Midbrain (tissue), 1 donor: Measurements from ENCODE around the gene PIK3C3.
"Not testable (repeated sequence)": the region's sequence is repeated elsewhere in the genome, so short reads cannot be mapped to it uniquely, and the experiment has no call there.

Source experiments
- DNase-seq: peaks from one replicate; lab custom pipeline; 2025; lab: John Stamatoyannopoulos, UW

Gene PIK3C3

DNA sequence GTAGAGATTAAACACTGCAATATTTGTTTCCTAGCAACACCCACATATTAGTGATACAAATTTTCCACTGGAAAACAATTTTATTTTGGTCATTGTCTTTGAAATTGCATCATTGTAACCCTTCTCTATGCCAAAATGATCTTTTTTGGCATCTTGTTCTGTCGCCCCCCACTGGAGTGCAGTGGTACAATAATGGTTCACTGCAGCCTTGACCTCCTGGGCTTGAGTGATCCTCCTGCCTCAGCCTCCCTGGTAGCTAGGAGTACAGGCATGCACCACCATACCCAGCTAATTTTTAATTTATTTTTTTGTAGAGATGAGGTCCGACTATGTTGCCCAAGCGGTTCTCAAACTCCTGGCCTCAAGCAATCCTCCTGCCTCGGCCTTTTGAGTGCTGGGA lies 117.4 kb downstream of the PIK3C3 start:
- DNase-seq: no peak

DNA sequence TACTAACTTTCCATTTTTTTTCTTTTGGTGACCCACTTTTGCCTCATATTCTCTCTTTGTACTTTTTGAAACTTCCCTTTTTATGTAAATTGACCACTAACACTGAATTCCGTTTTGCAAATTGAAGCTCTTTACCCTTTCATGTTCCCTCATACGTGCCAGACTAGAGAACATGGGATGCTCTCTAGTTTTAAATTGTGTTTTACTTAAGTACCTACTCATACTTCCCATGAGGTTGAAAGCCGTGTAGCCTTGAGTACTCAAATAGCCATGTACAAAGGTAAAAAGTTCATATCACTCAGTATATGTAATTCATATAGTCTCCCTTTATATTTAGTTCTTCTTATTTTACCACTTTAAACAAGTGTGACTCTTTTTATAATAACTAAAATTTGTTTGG lies 119.7 kb downstream of the PIK3C3 start:
- no peak for DNase-seq

DNA sequence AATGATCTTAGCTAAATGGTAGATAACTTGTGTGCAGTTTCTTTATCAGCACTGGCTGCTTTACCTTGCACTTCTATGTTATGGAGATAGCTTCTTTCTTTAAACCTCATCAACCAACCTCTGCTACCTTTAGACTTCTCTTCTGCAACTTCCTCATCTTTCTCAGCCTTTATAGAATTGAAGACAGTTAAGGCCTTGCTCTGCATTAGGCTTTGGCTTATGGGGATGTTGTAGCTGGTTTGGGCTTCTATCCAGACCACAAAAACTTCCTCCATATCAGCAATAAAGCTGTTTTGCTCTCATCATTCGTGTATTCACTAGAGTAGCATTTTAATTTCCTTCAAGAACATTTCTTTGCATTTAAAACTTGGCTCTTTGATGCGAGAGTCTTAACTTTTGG lies 123.7 kb downstream of the PIK3C3 start:
- DNase-seq: no peak

DNA sequence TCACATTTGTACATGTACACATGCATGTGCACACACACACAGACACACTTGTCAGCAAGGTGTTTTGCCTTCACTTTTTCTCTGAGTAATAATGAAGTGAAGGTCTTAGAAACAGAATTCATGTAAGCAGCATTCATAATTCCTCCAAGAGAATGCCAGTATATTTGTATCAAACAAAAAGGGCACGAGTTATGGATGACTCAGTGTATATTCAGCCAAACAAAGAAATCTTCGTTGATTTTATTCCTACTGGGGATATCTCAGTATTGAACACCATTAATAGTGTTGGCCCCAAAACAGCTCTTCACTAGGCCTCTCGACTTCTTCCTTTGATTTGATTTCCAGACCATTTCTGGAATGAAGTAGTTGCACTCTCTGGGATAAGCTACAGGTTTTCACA lies 125.3 kb downstream of the PIK3C3 start:
- no peak for DNase-seq

DNA sequence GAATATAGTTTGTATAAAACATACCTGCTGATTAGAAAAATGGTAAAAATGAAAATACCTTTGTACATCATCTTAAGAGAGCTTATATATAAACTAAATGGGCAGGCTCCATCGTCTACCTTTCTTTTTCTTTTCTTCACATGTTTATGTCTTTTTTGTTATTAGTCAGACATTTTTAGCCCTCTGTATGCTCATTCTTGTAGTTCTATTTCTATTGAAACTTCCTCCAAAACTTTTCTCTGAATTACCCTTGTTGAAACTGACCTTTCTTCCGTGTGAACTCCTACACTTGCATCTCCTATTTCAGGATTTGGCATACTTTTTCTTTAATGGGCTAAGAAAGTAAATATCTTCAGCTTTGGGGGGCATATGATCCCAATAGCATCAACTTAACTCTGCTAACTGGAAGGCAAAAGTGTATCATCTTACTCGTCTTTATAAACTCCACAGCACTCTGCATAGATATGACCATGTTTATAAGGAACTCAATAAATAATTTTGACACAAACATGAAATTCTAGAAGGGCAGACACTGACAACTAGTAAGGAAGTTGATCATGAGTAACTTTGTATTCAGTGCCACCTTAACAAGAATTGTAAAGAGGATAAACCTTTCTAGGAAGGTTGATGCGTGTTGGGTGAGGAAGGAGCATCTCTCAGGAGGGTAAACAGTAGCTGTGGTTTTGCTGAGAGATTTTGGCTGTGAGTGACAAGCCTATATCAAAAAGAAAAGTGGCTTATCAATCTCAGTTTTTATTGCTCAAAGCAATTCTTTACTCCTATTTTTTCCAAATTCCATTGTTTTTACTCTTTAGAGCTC lies 127.6 kb downstream of the PIK3C3 start:
- no peak for DNase-seq

DNA sequence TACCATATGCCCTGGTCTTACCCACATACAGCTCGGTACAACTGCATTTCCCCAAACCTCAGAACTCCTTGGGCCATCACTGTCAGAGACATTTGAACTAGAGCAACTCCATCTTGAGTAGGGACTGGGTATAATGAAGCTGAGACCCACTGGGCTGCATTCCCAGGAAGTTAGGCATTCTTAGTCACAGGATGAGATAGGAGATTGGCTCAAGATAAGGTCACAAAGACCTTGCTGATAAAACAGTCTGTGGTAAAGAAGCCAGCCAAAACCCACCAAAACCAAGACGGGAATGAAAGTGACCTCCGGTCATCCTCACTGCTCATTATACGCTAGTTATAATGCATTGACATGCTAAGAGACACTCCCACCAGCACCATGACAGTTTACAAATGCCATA lies 131.3 kb downstream of the PIK3C3 start:
- no peak for DNase-seq

DNA sequence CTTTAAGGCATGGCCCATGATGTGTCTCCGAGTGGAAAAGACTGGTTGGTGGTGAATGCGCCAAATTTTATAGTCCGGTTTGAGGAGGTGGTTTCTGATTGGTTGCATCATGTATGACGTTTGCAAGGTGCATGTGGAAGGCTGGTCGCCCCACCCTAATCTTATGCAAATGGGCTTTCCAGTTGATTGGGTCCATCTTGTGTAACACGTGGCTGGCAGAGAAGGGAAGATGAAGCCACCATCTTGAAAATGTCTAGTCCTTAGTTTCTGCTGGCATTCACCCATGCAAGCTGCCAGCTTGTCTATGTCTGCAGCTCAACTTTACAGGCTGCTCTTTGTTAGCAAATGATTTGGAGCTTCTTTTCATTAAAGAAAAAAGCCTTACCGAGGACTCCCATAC lies 132.2 kb downstream of the PIK3C3 start:
- DNase-seq: no peak

DNA sequence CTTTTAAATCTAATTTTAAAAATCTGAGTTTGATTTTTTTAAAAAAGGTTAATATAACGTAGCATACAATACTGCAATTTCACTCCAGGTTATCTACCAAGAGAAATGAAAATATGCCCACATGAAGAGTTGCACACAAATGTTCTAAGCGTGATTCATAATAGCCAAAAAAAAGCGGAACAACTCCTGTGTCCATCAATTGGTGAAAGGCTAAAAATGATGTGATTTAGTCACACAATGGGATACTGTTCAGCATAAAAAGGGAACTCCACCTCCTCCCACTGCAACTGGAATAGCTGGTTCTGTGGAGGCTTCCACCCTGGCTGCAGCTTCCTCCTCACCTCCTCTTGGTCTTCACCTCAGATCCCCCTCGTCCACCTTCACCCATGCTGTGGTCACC lies 132.8 kb downstream of the PIK3C3 start:
- peak; percentile 3 for DNase-seq

DNA sequence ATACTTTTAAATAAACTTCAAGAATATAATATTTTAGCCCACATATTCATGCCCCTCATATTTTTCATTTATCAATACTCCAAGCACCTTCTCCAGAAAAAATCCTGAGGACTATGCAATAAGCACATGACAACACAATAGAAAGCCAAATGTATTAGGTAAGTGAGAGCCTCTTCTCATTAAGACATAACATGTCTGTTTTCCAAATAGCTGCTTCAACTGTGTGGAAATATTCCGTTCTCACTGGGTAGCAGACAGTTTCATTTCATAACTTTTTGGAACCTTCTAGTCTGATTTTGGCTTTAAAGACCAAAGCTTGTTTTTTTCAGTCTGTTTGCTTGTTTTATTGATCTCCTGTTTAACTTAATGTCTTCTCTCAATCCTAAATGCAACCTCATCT lies 137.8 kb downstream of the PIK3C3 start:
- DNase-seq: no peak

DNA sequence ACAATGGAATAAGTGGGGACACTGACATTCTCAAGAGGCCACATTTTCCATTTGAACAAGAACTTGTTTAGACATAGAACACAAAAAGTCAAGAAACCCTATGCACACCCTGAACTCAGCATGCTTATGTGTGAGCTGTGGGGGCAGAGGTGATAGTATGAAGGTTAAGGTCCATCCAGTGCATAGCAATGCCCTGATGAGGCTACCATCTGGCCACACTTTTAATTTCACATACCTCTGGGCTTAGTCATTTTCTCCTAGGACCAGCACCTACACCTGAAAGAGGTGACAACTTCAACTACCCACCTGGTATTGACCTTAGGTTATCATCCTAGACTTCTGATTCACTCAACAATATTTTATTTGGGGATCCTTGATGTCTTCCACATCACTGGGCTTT lies 139.8 kb downstream of the PIK3C3 start:
- DNase-seq: no peak

DNA sequence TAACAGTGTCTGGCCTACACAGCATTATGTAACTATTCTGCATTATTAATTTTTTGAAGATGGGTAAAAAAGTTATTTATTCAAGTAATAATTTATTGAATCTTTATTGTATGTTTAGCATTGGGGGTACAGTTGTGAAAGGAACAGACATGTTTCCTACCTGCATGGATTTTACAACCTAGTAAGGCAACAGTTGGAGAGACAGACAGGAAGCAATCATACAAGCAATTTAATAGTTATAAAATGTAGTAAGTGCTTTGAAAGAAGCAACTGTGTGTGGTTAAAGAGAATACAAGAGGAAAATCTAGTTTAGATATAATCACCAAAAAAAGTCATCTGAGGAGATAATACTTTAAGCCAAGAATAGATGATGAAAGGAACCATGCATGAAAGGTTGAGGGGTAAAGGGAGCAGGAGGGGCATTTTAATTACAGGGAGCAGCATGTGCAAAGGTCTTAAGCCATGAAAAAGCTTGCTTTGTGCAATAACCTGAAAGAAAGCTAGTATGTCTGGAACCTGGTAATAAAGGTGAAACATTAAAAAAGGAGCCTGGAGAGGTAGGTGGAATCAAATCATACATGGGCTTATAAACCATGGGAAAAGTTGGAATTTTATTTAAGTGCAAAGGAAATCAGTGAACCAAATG lies 140.8 kb downstream of the PIK3C3 start:
- DNase-seq: no peak

DNA sequence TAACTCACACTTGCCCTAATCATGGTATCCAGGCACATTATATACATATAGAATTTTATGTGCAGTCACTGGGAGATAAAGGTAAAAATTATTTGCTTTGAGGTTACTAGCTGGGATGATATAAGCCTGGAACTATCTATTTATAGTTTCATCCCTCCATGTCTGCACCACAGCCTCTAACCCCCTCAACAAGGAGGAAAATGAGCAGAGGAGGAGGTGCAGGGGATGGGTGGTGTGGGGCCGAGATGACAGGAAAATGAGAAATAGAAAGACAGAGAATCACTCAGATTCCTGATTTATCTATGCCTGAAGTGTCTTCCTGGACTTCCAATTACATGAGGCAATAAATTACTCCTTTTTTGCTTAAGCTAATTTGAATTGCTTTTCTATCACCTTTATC lies 145.2 kb downstream of the PIK3C3 start:
- no peak for DNase-seq

DNA sequence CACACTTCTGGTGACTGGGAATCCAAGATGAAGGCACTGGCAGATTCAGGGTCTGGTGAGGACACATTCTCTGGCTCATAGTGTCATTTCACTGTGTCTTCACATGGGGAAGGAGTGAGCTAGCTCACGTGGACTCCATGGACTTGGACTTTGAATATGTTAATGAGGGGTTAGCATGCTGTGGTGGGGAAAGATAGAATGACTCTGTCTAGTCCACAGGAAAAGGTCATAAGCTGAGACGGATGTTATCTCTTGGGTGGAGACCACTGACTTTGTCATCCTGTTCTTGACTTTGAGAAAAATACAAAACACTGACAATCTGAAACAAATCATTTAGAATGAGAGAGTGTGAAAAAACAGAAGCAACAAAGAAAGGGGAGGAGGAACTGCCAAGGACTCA lies 145.9 kb downstream of the PIK3C3 start:
- DNase-seq: no peak

DNA sequence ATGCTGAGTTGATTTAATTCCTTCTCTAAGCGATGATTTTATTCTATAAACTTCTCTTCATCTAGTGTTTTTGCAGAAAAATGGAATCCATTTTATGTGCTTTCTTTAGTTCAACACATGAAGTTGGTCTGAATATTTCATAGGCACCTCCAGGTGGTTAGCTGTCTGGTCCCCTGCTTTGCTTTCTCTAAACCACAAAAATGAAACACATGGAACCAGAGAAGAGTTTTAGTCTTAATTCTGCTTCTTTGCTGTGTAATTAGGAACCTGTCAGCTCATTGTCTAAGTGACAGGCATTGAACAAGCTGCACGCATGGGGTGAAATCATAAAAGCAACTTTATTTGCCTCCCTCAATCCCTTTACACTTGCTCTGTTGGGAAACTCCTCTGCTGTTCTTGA lies 150.4 kb downstream of the PIK3C3 start:
- DNase-seq: no peak

DNA sequence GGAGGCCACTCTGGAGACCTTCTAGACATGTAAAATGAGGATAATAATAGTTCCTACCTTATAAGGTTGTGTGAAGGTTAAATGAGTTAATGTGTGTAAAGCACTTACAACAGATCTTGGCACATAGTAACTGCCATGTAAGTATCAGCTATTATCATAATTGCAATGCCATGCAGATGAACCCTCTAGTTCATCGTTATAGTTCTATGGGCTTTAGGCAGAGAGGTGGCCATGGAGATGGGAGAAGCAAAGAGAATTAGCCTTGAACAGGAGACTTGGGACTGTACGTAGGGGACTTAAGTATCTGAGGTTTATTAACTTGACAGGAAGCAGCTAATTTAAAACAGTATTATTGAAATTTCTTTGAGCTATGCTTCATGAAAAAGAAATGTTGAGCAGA lies 151.8 kb downstream of the PIK3C3 start:
- DNase-seq: no peak

DNA sequence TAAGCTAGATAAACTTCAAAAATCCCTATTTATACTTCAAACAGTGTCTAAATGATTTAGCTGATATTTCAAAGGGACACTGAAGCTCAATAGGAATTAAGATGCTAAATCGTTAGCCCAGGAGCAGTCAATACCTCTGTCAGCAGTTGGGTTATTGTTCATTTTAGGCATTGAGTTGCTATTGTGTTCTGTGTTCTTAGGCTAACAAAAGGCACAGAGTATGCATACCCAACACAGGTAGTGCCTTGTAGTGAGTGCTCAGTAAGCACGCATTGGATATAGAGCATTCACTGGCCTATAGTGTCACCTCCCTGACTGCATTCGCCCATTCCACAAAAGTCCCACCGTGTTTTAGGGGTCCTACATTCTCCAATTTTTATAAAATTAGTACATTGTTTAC lies 152.3 kb downstream of the PIK3C3 start:
- DNase-seq: no peak

DNA sequence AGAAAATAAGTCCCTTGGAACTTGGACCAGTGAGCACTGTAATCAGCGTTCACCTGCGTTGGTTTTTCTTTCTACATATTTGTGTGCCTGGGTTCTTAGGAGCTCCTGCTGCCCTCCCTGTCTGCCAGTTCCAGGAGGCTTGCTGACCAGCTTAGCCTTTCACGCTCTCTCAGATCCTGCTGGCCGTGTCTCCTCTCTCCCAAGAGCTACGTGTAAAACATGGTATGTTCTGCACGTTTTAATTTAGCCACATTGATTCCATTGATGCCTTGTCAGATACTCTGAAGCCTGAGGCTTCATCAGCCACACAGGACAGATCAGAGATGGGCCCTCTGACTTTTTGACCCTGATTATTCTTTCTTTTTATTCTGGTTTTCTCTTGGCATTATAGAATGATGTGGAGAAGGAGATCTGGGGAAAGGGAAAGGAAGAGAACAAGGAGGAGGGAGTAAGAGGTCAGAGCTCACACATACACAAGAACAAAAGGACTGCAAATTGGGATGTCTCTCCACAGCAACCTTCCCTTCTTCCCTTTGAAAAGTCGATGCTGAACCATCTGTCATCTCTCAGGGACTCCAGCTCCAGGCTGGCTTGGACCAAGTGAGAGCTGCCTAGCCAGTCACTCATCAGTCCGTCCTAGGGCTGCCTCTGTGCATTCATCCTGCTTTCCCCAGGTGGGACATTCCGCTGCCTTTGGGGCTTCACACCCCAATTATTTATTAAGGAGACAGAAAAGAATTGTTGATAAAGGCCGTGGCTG lies 152.8 kb downstream of the PIK3C3 start:
- no peak for DNase-seq

DNA sequence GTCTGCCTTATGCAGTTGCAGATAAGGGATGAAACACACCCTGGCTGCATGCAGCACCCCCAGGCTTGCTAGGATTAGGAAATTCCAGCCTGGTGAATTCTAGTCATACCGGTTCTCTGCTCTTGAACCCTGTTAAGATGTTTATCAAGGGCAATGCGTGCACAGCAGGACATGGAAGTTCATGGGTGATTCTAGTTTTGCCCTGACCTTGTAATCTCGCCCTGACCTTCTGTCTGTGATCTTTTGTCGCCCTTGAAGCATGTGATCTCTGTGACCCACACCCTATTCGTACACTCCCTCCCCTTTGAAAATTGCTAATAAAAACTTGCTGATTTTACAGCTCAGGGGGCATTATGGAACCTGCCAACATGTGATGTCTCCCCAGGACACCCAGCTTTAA lies 157.1 kb downstream of the PIK3C3 start:
- not testable (repeated sequence) for DNase-seq

DNA sequence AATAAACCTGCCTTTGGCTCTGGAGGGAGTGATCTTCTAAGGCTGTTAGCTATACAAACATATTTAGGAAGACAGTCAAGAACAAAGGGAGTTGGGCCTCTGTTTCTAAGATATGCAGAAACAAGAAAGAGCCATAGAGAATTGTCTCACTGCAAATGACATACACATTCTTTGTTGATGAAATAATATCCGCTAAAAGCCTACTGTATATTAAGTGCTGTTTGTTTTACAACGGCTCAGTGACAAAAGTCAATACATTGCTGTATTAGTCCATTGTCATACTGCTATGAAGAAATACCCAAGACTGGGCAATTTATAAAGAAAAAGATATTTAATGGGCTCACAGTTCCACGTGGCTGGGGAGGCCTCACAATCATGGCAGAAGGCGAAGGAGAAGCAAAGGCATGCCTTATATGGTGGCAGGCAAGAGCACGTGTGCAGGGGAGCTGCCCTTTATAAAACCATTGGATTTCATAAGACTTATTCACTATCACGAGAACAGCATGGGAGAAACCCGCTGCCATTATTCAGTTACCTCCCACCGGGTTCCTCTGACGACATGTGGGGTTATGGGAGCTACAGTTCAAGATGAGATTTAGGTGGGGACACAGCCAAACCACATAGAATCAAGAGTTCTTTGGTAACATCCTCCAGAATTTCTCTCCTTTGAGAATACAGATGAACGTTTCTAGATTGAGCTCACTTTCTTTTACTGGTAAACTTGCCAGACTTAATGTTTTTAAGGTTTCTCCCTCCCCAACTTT lies 157.8 kb downstream of the PIK3C3 start:
- no peak for DNase-seq

DNA sequence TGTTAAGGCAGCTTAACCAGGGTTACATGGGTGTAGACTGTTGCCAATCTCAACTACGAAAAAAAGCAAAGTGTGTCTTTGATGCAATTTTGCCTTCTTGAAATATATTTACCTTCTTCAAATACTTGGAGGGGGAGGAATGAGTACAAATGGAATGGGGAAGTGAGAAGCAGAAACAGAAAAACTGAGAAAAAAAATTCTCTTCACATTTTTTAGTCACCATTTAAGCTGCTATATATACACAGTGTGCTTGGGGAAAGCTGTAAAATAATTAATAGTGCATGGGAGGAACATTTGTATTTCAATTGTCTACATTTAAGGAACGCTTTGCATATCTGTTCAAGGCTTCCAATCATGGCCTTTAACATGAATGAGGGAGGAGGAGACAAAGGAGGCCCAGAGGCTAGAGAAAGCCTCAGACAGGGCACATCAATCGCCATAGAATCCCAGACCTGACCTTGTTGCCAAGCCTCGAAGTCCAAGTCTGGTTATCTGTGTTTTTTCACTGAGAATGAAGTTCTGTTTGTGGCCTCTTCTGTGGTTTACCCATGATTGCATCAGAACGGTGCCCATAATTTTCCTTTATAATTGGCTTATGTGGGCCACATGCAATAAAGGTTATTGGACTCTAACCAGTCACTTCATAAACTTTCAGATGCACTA lies 158.6 kb downstream of the PIK3C3 start:
- DNase-seq: no peak

DNA sequence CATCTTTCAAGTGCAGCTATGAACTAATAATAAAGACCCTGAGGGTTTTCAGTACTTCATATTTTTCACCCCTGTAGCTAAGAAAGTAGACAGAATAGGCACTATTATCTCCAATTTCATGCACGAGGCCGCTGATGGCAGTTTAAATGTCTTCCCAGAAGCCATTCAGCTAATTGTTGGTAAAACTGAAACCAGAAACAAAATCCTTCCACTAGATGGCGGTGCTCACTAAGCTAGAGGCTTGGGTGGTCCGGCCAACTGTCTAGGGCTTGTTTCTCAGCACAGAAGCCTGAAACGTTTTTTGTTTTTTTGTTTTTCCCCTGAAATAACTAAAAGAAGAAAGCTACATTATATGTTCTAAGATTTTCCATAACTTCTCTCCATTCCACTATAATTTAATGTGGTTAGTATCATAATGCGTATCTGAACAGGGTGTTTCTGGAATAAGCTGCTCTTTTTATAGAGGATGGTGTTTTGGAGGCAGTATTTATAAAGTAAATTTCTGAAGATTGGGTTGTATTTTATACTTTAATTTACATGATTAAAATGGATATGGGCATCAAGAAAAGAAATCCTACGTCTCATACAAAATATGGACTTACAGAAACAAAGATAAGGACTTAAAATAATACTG lies 159.4 kb downstream of the PIK3C3 start:
- DNase-seq: peak; percentile 88
